ENCODE data around the gene SIGLEC12.
"Not testable (repeated sequence)": the region's sequence is repeated elsewhere in the genome, so short reads cannot be mapped to it uniquely, and the experiment has no call there.

The SIGLEC12 gene

DNA sequence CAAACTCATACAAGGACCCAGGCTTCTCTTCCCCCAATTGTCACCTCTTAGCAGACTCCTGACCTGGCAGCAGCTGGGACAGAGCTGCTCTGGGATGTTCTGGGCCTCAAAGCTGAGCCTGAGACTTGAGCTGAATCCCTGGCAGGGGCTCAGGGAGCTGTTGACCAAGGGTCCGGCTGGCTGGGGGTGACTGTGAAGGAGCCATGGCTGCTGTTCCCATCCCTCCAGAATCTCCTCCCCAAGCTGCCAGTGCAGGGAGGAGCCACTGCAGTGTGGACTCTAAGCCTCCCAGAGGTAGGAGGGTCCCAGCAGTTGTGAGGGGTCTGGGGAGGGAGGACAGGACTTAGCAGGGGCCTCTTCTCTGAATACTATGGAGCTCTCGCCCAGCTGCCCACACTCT, 27.7 kb upstream of the SIGLEC12 start:
- intact Hi-C loops (cut with DNase I): no loop called here
- DNase-seq: no peak

- intact Hi-C loops (cut with DNase I): no loop called here
- no peak for DNase-seq
Observed at GRCh38 chr19:51525651-51526050, 24.1 kb upstream of the SIGLEC12 start.

- intact Hi-C loops (cut with DNase I): no loop called here
- no peak for DNase-seq
Observed at GRCh38 chr19:51524666-51525264, 23.2 kb upstream of the SIGLEC12 start.

GRCh38 chr19:51521781-51522180, 20.2 kb upstream of the SIGLEC12 start:
- intact Hi-C loops (cut with DNase I): no loop called here
- peak in 22 of 42 donors; percentile 2 to 73 (median 45) for DNase-seq

DNA sequence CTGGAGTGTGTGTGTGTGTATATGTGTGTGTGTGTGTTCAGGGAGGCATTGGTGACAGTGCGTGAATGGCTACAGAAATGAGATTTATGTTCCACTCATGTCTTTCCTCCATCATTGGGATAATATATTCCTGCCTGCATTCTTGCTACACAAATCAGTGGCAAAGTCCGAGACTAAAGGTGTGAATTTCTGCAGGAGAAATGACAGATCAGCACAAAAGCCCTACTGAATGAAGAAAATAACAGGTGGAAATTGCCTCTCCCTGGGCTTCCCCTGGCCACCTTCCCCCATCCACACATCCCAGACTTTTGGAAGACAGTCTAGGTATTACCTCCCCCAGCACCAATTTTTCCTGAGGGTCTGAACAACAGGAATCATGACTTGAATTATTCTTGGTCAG, 19.8 kb upstream of the SIGLEC12 start:
- intact Hi-C loops (cut with DNase I): no loop called here
- DNase-seq: no peak

DNA sequence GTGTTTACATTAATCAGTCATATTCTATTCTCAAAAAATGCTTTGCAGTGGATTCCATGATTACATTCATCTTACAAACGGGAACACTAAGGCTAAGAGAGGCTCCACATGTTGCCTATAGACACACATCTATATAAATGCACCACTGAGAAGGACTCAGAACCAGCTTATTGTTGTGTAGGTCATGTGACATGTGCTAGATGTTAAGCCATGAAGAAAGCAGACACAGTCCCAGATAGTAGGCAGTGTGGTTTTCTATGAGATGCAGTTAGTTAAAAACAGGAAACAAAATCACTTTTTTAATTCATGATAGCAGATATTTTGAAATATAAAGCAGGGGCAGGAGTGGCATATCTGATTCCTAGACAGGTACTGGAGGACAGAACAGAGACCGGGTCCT, 19.1 kb upstream of the SIGLEC12 start:
- no peak for DNase-seq
- intact Hi-C loops (cut with DNase I): no loop called here

DNA sequence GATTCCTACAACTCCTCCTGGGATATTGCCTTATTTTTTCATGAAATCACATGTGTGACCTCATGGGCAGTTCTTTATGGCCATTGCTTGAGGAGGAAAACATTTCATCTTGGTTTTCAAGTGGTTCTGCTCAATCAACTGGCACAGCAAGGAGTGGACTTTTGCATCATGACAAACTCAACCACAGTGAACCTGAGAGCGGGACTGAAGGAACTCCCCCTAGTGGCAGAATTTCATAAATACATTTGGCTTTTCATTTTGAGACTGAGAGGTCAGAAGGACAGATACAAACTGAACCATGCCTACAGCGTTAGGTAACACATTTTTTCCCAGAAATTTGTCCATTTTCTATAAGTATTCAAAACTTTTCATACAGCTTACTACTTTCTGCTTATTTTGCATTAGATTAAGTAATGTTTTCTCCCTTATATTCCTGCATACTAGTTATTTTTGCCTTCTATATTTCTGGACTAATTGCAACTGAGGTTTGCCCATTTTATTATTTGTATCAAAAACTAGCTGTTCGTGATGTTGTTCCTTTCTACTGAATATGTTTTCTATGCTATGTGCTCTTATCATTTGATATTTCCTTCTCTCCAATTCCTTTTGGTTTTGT, 13.4 kb upstream of the SIGLEC12 start:
- intact Hi-C loops (cut with DNase I): no loop called here
- peak in 4 of 42 donors; percentile 11 to 54 (median 29) for DNase-seq

DNA sequence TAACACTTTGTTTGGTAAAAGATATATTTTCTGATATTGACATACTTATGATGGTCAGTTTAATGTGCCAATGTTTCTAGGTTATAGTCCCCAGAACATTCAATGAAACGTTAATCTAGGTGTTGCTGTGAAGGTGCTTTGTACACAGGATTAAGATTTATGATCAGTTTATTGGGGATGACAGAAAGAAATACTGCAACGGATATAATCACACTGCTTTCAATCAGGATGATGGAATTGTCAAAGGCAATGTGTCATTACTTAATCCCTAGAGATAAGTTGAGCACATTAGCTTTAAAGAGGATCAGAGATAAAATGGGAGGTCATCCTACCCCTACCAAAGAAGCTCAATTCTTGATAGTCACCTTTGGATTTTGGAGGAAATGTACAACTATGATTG, 12.4 kb upstream of the SIGLEC12 start:
- no peak for DNase-seq
- intact Hi-C loops (cut with DNase I): no loop called here

- intact Hi-C loops (cut with DNase I): no loop called here
- DNase-seq: no peak
Observed at GRCh38 chr19:51511353-51511752, 9.8 kb upstream of the SIGLEC12 start.

DNA sequence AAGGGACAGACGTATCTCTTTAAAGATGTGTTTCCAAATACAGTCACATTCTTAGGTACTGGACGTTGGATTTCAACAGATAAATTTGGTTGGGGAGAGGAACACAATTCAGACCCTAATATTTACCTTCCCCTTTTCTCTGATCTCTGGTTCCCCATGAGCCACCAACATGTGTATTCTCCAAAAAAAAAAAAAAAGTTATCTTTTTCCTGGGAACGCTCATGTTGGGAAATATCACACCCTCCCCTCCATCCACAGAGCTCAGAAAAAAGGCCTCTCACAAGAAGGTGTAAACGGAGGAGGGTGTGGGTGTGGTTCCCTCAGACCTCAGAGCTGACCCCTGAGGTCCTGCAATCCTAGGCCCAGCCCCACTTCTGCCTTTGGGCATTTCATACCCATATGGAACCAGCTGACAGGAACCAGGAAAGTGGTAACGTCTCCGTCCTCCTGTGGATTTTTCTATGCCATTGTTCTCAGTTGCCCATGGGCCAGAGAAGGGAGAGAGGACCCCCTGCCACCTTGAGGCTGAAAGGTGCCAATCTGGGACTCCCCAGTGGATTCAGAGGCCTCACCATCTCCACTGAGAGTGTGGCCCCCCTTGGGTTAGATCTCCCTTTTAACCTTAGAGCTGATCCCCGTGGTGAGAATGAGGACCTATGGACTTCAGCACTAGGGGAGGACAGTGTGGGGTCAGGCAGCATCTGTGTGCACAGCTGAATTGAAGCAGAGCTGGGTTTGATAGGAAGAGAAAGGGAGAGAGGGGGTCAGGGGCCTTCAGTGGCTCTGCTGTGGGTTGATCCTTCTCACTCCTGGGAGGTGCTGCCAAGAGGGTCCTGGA, 8.4 kb upstream of the SIGLEC12 start:
- intact Hi-C loops (cut with DNase I): no loop called here

DNA sequence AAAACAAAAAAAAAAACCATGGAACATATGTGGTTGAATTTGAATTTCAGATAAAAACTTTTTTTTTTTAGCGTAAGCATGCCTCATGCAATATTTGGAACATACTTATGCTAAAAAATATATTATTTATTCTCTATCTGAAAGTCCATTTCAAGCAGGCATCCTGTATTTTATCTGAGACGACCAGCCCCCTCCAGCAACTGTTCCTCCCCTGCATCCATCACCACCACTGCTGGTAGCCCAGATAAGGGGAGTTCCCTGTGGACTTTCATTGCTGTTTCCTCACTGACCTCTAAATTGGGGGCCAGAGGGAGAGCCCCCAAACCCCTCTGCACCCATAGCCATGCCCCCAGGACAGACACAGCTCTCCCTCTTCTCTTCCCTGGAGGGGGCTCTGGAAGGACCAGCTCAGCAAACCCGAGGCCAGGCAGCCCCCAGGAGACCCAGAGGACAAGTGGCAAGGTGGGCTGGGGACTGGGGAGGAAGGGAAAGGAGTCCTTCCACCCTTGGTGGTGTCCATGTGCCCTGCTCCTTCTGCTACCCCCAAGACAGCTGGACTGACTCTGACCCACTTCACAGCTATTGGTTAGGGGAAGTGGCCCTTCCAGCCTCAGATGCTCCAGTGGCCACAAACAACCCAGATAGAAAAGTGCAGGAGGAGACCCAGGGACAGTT, 6.6 kb upstream of the SIGLEC12 start:
- intact Hi-C loops (cut with DNase I): no loop called here
- DNase-seq: no peak

More for the DNA sequence above, 8.4 kb upstream of the SIGLEC12 start:
- DNase-seq: no peak

DNA sequence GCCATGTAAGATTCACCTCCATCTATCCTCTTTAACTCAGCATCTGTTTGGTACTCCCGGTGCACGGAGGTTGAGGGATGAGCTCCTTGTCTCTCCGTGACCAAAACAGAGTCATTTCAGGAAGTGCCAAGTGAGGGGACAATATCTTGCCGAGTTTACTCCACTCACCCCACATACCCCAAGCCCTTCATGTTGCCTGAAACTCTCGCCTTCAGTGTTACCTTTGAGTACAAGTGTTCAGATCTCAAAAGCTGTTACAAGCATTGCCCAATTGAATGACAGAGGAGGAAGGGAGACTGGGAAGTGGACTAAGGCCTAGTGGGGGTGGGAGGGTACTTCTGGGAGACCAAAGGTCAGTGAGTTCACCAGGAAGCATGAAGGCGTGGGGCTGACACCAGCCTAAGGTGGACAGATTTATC, 6.0 kb upstream of the SIGLEC12 start:
- no peak for DNase-seq
- intact Hi-C loops (cut with DNase I): no loop called here

DNA sequence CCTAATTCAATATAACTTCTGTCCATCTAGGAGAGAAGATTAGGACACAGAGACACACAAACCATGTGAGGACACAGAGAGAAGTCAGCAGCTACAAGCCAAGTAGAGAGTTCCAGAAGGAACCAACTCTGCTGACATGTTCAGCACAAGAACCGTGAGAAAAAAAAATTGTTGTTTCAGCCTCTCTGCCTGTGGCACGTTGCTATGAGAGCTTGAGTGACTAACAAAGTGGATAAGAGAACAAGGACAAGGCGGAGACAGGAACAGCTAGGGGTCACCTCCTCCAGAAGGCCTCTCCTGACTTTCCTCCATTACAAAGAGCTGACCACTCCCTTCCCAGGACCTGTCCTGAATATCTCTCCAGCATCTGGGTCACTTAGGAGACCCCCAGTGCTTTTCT, 5.6 kb upstream of the SIGLEC12 start:
- DNase-seq: no peak
- intact Hi-C loops (cut with DNase I): no loop called here

- intact Hi-C loops (cut with DNase I): no loop called here
- no peak for DNase-seq
Observed at GRCh38 chr19:51505904-51506303, 4.3 kb upstream of the SIGLEC12 start.

- no peak for DNase-seq
- intact Hi-C loops (cut with DNase I): no loop called here
Observed at GRCh38 chr19:51503896-51504295, 2.3 kb upstream of the SIGLEC12 start.

GRCh38 chr19:51503286-51503817, 1.8 kb upstream of the SIGLEC12 start:
- no peak for DNase-seq
- intact Hi-C loops (cut with DNase I): no loop called here

GRCh38 chr19:51500931-51501330, 669 bp downstream of the SIGLEC12 start:
- intact Hi-C loops (cut with DNase I); DNase-seq: not testable (repeated sequence)

DNA sequence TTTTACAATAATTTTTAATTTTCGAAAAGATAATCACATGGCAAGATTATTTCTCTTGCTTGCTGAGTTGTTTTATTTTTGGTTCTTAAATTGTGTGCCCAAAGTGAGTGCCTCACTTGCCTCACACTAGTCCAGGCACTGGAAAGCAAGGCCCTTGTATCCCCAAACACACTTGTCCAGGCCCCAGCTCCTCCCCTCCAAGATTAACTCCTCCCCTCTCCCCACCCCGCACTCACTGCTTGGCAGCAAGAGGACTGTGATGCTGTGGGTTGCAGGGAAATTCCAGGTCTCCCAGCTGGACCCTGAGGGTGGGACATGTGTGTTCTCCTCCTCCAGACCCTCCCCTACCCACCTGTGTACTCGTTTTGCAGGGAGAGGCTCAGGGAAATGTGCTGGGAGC, 3.9 kb downstream of the SIGLEC12 start:
- intact Hi-C loops (cut with DNase I): no loop called here

DNA sequence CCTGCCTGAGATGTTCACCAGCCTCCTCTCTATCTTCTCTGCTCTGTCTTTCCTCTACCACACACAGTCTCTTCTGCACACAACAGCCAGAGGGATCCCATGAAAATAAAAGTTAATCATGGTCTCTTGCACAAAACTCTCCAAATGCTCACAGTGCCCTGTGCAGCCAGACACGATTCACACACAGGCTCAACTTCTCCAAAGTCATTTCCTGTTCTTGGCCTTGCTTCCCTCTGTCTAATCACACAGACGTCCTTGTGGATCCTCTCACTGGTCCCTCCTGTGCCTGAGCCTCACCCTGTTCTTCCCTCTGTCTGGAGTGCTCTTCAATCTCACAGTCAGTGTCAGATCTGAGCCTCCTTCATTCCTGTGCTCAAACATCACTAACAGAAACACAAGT, 7.8 kb downstream of the SIGLEC12 start:
- peak in 1 of 42 donors; percentile 4 for DNase-seq
- intact Hi-C loops (cut with DNase I): no loop called here

More for the DNA sequence above, 3.9 kb downstream of the SIGLEC12 start:
- no peak for DNase-seq

DNA sequence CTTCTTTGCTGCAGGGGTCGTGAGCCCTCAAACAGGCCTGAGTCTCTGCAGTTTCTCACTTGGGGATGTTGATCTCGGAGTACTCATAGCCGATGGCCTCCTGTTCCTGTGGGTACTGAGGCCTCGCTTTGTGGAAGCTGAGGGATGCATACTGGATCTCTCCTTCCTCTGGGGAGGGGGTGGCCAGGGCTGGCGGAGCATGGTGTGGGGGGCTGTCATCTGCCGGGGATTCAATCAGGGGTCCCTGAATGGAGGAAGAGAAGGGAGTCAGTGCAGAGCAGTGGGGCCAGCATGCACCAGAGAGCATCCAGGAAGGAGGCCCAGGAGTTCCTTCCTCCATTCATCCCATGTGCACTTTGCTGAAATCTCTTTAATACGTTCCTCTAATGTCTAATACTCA, 10.0 kb downstream of the SIGLEC12 start:
- no peak for DNase-seq
- intact Hi-C loops (cut with DNase I): no loop called here

Data from head of caudate nucleus (tissue), 42 donors.